HCT116 (cell line): ENCODE data around the gene PODN. TPM values are rescaled to one million over a fixed set of nuclear protein-coding genes. Genes with fewer than 3 reads are reported as not detected.

Experiments
- ATAC-seq: fragments of 200-7000 bp; cut with Tn5 transposase; 2 replicates; pipeline ENCODE4 v1.9.1; 2020; ENCODE audit warnings: mild to moderate bottlenecking, moderate library complexity
- BruUV-seq: library from RNA; stranded (reverse); fragments of 400-500 nt; replicated peaks from 2 replicates; lab custom pipeline; 2021; lab: Mats Ljungman, UMichigan
- CTCF ChIA-PET: fragments of 300-600 bp; sonication (Branson Sonifier 250); formaldehyde crosslinking; loops from one replicate; lab custom pipeline; 2021; ENCODE audit warnings: antibody characterized with exemption; lab: Charles Lee
- POLR2A ChIA-PET: fragments of 300-600, 350-600 bp; sonication (Branson Sonifier 250); formaldehyde crosslinking; loops from one replicate; lab custom pipeline; 2021; ENCODE audit warnings: antibody characterized with exemption; lab: Charles Lee
- RAD21 ChIA-PET, 2 experiments: fragments of 300-600 bp; sonication (Branson Sonifier 250); formaldehyde crosslinking; loops; one replicate each; lab custom pipeline; 2023; ENCODE audit warnings: low total read pairs in 2 of 2; ENCODE audit not compliant: uncharacterized antibody in 2 of 2, unreplicated experiment in 2 of 2, low non-redundant PET in 1 of 2; lab: Charles Lee
- DNase-seq: peaks from one replicate; pipeline ENCODE4 v3.0.0-alpha.2; 2010; ENCODE audit warnings: low read depth, low spot score
- H2AFZ ChIP-seq: fragments of 200-600 bp; shearing (Covaris generic), sonication (generic); 2 replicates; pipeline ENCODE4 v1.6.1; 2017; ENCODE audit warnings: low read depth, mixed run types, mixed read lengths, antibody characterized with exemption, low read length; ENCODE audit not compliant: poor library complexity, severe bottlenecking
- H3K27ac ChIP-seq: 2 replicates; pipeline ENCODE4 v1.5.1; 2012; ENCODE audit warnings: low read depth, low read length
- H3K27me3 ChIP-seq: fragments of 200-600 bp; sonication (generic); 2 replicates; pipeline ENCODE4 v1.6.1; 2016; ENCODE audit warnings: mixed run types, low read length, mixed read lengths; ENCODE audit not compliant: insufficient read depth
- H3K36me3 ChIP-seq, 2 experiments: fragments of 200-500 bp in 1 of 2; fragments of 200-600 bp in 1 of 2; sonication (Bioruptor generic) in 1 of 2; sonication (generic) in 1 of 2; 2 replicates each; pipeline versions ENCODE4 v1.5.1 to v1.6.1; 2014 to 2016; ENCODE audit warnings: low read length in 2 of 2, inconsistent platforms in 1 of 2, mixed read lengths in 1 of 2, mixed run types in 1 of 2; ENCODE audit not compliant: insufficient read depth in 2 of 2, control insufficient read depth in 1 of 2
- H3K4me1 ChIP-seq, 2 experiments: fragments of 200-600 bp in 1 of 2; sonication (generic) in 1 of 2; 2 replicates each; pipeline versions ENCODE4 v1.5.1 to v1.6.1; 2012 to 2017; ENCODE audit warnings: low read length in 2 of 2, inconsistent platforms in 1 of 2, mild to moderate bottlenecking in 1 of 2, mixed read lengths in 1 of 2, mixed run types in 1 of 2, moderate library complexity in 1 of 2; ENCODE audit not compliant: insufficient read depth in 2 of 2, control insufficient read depth in 1 of 2
- H3K4me2 ChIP-seq: fragments of 200-600 bp; sonication (generic); 2 replicates; pipeline ENCODE4 v1.6.1; 2017; ENCODE audit warnings: mixed run types, low read length, mixed read lengths
- H3K4me3 ChIP-seq, 2 experiments: fragments of 200-600 bp in 1 of 2; sonication (generic) in 1 of 2; replicated peaks in 1 of 2; 2 replicates each; pipeline ENCODE4 v1.5.1; 2011 to 2016; ENCODE audit warnings: low read length in 2 of 2, control low read depth in 1 of 2, low read depth in 1 of 2, mild to moderate bottlenecking in 1 of 2, mixed read lengths in 1 of 2, mixed run types in 1 of 2
- H3K79me2 ChIP-seq: fragments of 200-600 bp; sonication (generic); 2 replicates; pipeline ENCODE4 v1.6.1; 2017; ENCODE audit warnings: mild to moderate bottlenecking, mixed run types, low read length, moderate library complexity, mixed read lengths; ENCODE audit not compliant: insufficient read depth
- H3K9ac ChIP-seq: fragments of 200-600 bp; sonication (generic); 2 replicates; pipeline ENCODE4 v1.6.1; 2016; ENCODE audit warnings: low read length, mixed read lengths
- H3K9me2 ChIP-seq: fragments of 200-600 bp; sonication (generic), shearing (Covaris generic); 2 replicates; pipeline ENCODE4 v1.6.1; 2017; ENCODE audit warnings: mixed run types, mild to moderate bottlenecking, moderate library complexity; ENCODE audit not compliant: insufficient read depth
- H3K9me3 ChIP-seq, 2 experiments: fragments of 200-500 bp in 1 of 2; fragments of 200-600 bp in 1 of 2; sonication (Bioruptor generic) in 1 of 2; sonication (generic) in 1 of 2; 2 replicates each; pipeline ENCODE4 v1.6.1; 2014 to 2017; ENCODE audit warnings: low read length in 2 of 2, mixed read lengths in 2 of 2, inconsistent platforms in 1 of 2, low read depth in 1 of 2, mild to moderate bottlenecking in 1 of 2, mixed run types in 1 of 2, moderate library complexity in 1 of 2; ENCODE audit not compliant: control insufficient read depth in 1 of 2, insufficient read depth in 1 of 2
- H4K20me1 ChIP-seq: fragments of 200-600 bp; sonication (generic), shearing (Covaris generic); 2 replicates; pipeline ENCODE4 v1.6.1; 2017; ENCODE audit warnings: mixed run types, mild to moderate bottlenecking, moderate library complexity; ENCODE audit not compliant: insufficient read depth
- CBX3 ChIP-seq: IDR thresholded peaks from 2 replicates; pipeline ENCODE4 v1.6.1; 2012; ENCODE audit warnings: low read depth
- EZH2 ChIP-seq: fragments of 200-600 bp; sonication (generic); IDR thresholded peaks from 2 replicates; pipeline ENCODE4 v1.6.1; 2017; ENCODE audit warnings: antibody characterized with exemption, mixed run types
- EZH2phosphoT487 ChIP-seq: fragments of 200-600 bp; IDR thresholded peaks from 2 replicates; pipeline ENCODE4 v1.6.1; 2018; ENCODE audit warnings: antibody characterized with exemption, borderline replicate concordance
- JUND ChIP-seq: IDR thresholded peaks from 2 replicates; pipeline ENCODE4 v1.6.1; 2012
- MAX ChIP-seq: IDR thresholded peaks from 2 replicates; pipeline ENCODE4 v1.6.1; 2012
- POLR2A ChIP-seq: IDR thresholded peaks from 2 replicates; pipeline ENCODE4 v1.7.0; 2011; ENCODE audit warnings: borderline replicate concordance; ENCODE audit not compliant: insufficient read depth, insufficient read length; ENCODE audit errors: extremely low read depth
- POLR2AphosphoS5 ChIP-seq: IDR thresholded peaks from 2 replicates; pipeline ENCODE4 v1.6.1; 2011; ENCODE audit warnings: mild to moderate bottlenecking, low read depth, low read length, moderate library complexity
- SIN3A ChIP-seq: IDR thresholded peaks from 2 replicates; pipeline ENCODE4 v1.6.1; 2012; ENCODE audit warnings: low read depth
- SP1 ChIP-seq: IDR thresholded peaks from 2 replicates; pipeline ENCODE4 v1.6.1; 2012; ENCODE audit warnings: low read depth
- TCF7L2 ChIP-seq: IDR thresholded peaks from 2 replicates; pipeline ENCODE4 v1.7.0; 2011; ENCODE audit warnings: borderline replicate concordance, inconsistent platforms; ENCODE audit not compliant: insufficient read depth, insufficient read length; ENCODE audit errors: extremely low read depth
- YY1 ChIP-seq: IDR thresholded peaks from 2 replicates; pipeline ENCODE4 v1.6.1; 2011; ENCODE audit warnings: low read length, low read depth, moderate library complexity, mild to moderate bottlenecking; ENCODE audit not compliant: insufficient replicate concordance; ENCODE audit errors: extremely low read depth
- intact Hi-C: fragments of 100-400 bp; cut with micrococcal nuclease; formaldehyde crosslinking; loops from 2 replicates; pipeline ENCODE4 v1.10.0; 2022
- total RNA-seq: library from RNA; stranded (reverse); gene quantifications from one replicate; pipeline ENCODE4 v1.2.1, GENCODE V29; 2021; ENCODE audit not compliant: unreplicated experiment
- TF ChIP-seq, protein P1 (sequence below), 3 experiments: fragments of 200-600 bp in 1 of 3; sonication (generic) in 1 of 3; IDR thresholded peaks in 2 of 3; conservative IDR thresholded peaks in 1 of 3; 2 replicates each; pipeline ENCODE4 v1.5.1; 2012 to 2017; ENCODE audit warnings: low read depth in 2 of 3, low read length in 2 of 3, antibody characterized with exemption in 1 of 3, borderline replicate concordance in 1 of 3, control low read depth in 1 of 3, mild to moderate bottlenecking in 1 of 3, mixed read lengths in 1 of 3, mixed run types in 1 of 3, moderate library complexity in 1 of 3; ENCODE audit not compliant: insufficient read depth in 1 of 3

Gene PODN
- total RNA-seq, 1 experiment from 2014 or later, result 0.22 TPM

DNA sequence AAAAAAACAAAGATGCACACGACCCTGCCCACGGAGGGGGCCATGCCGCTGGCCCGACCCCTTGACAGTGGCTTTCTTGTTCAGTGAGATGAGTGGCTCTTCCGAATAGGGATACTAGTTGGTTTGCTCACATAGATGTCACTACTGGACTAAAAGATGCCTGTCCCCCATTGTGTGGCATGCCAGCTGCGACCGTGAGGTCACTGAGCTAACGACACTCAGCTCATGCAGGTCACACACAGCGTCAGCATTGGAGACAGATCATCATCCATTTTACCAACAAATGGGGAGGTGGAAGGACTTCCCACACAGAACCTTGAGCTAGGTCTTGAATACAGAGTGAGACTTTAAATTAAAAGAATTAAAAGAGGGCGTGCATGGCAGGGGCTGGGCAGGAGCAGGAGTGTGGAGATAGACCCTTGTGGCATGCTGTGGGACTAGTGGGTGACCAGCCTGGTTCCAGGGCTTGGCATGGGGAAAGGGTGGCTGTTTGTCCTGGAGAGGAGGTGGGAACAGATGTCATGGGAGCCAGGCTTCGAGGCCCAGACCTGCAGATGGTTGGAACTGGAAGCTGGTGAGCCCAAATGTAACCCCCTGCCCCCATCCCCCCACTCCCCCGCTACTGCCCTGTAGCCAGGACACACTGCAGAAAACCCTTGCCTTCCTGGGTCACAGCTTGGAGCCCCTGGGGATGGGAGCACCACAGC lies 68.0 kb downstream of the PODN start:
- Histone ChIP-seq H3K27me3 (no peaks in the 10 kb centered on the region), H3K36me3 (no peaks in the 10 kb centered on the region), H3K4me2 (no peak overlapping the region), H3K27ac (no peak overlapping the region), H3K4me1 (no peaks in the 10 kb centered on the region), H3K9ac (no peak overlapping the region), H3K4me3 (no peak overlapping the region), H3K9me3 (no peaks in the 10 kb centered on the region), H3K79me2 (no peaks in the 10 kb centered on the region), H2AFZ (no peak overlapping the region), H3K9me2 (no peaks in the 10 kb centered on the region), H4K20me1 (no peaks in the 10 kb centered on the region)
- ATAC-seq (no peak), DNase-seq (no peak)
- ChIA-PET RAD21 (no interaction called here), CTCF (no interaction called here), POLR2A (no interaction called here)
- no TSS peak for BruUV-seq
- TF ChIP-seq MAX, result no peak
- TF ChIP-seq YY1, result no peak
- no peak for TF ChIP-seq TCF7L2
- TF ChIP-seq, protein P1, sequence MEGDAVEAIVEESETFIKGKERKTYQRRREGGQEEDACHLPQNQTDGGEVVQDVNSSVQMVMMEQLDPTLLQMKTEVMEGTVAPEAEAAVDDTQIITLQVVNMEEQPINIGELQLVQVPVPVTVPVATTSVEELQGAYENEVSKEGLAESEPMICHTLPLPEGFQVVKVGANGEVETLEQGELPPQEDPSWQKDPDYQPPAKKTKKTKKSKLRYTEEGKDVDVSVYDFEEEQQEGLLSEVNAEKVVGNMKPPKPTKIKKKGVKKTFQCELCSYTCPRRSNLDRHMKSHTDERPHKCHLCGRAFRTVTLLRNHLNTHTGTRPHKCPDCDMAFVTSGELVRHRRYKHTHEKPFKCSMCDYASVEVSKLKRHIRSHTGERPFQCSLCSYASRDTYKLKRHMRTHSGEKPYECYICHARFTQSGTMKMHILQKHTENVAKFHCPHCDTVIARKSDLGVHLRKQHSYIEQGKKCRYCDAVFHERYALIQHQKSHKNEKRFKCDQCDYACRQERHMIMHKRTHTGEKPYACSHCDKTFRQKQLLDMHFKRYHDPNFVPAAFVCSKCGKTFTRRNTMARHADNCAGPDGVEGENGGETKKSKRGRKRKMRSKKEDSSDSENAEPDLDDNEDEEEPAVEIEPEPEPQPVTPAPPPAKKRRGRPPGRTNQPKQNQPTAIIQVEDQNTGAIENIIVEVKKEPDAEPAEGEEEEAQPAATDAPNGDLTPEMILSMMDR (IDR thresholded peaks at IDR 0.05 in 2 of 3, conservative IDR thresholded peaks at IDR 0.05 in 1 of 3; ENCODE audit: borderline replicate concordance in 1 of 3, insufficient read depth in 1 of 3, low read depth in 2 of 3, low read length in 2 of 3), result no peak
- TF ChIP-seq SP1, result no peak
- no peak for TF ChIP-seq SIN3A
- TF ChIP-seq POLR2A, result no peak
- no peak for TF ChIP-seq EZH2
- no peak for TF ChIP-seq EZH2phosphoT487
- no peak for TF ChIP-seq CBX3
- no peak for TF ChIP-seq POLR2AphosphoS5
- TF ChIP-seq JUND, result no peak
- intact Hi-C loops, result no loop called here
